H9 (cell line): ENCODE data around the gene ALDH1A3. TPM values are rescaled to one million over a fixed set of nuclear protein-coding genes. Genes with fewer than 3 reads are reported as not detected.

Experiments used
- DNase-seq: peaks from one replicate; pipeline ENCODE4 v3.0.0-alpha.2; 2017
- H2AFZ ChIP-seq: one replicate; pipeline ENCODE4 v1.6.1; 2013; ENCODE audit warnings: mild to moderate bottlenecking, low read length, control low read depth, moderate library complexity
- H2AK5ac ChIP-seq: 2 replicates; pipeline ENCODE4 v1.6.1; 2013; ENCODE audit warnings: low read length, control low read depth, mixed read lengths; ENCODE audit not compliant: insufficient read length
- H2BK120ac ChIP-seq: one replicate; pipeline ENCODE4 v1.6.1; 2013; ENCODE audit warnings: low read depth, mild to moderate bottlenecking, low read length, control low read depth, inconsistent platforms; ENCODE audit not compliant: poor library complexity, severe bottlenecking
- H2BK12ac ChIP-seq: 2 replicates; pipeline ENCODE4 v1.6.1; 2013; ENCODE audit warnings: low read length, control low read depth, mixed read lengths, low read depth; ENCODE audit not compliant: insufficient read length
- H2BK15ac ChIP-seq: 2 replicates; pipeline ENCODE4 v1.6.1; 2013; ENCODE audit warnings: low read depth, low read length, control low read depth
- H2BK20ac ChIP-seq: one replicate; pipeline ENCODE4 v1.6.1; 2013; ENCODE audit warnings: low read depth, mild to moderate bottlenecking, low read length, control low read depth, inconsistent platforms; ENCODE audit not compliant: poor library complexity, severe bottlenecking
- H2BK5ac ChIP-seq: 2 replicates; pipeline ENCODE4 v1.6.1; 2013; ENCODE audit warnings: low read length, control low read depth, mixed read lengths; ENCODE audit not compliant: insufficient read length
- H3K14ac ChIP-seq: 2 replicates; pipeline ENCODE4 v1.6.1; 2013; ENCODE audit warnings: low read length, control low read depth; ENCODE audit not compliant: insufficient read depth
- H3K18ac ChIP-seq: 2 replicates; pipeline ENCODE4 v1.6.1; 2013; ENCODE audit warnings: low read depth, mild to moderate bottlenecking, mixed read lengths, low read length, control low read depth; ENCODE audit not compliant: insufficient read length
- H3K23ac ChIP-seq: 2 replicates; pipeline ENCODE4 v1.6.1; 2013; ENCODE audit warnings: low read length, control low read depth, mixed read lengths, low read depth; ENCODE audit not compliant: insufficient read length
- H3K23me2 ChIP-seq: 2 replicates; pipeline ENCODE4 v1.6.1; 2013; ENCODE audit warnings: low read depth, mild to moderate bottlenecking, mixed read lengths, low read length, control low read depth; ENCODE audit not compliant: insufficient read length, poor library complexity, severe bottlenecking
- H3K27ac ChIP-seq: 2 replicates; pipeline ENCODE4 v1.5.1; 2013; ENCODE audit warnings: low read length, control low read depth, mixed read lengths, low read depth; ENCODE audit not compliant: insufficient read length
- H3K27me3 ChIP-seq: 2 replicates; pipeline ENCODE4 v1.6.1; 2013; ENCODE audit warnings: low read length, control low read depth, inconsistent platforms; ENCODE audit not compliant: insufficient read depth
- H3K4ac ChIP-seq: 2 replicates; pipeline ENCODE4 v1.6.1; 2013; ENCODE audit warnings: low read depth, mild to moderate bottlenecking, control low read depth, inconsistent platforms, low read length, moderate library complexity
- H3K4me1 ChIP-seq: 2 replicates; pipeline ENCODE4 v1.6.1; 2013; ENCODE audit warnings: low read length, control low read depth, inconsistent platforms; ENCODE audit not compliant: insufficient read depth
- H3K4me2 ChIP-seq: 2 replicates; pipeline ENCODE4 v1.6.1; 2013; ENCODE audit warnings: low read length, control low read depth, mixed read lengths; ENCODE audit not compliant: insufficient read length, insufficient read depth
- H3K56ac ChIP-seq: 2 replicates; pipeline ENCODE4 v1.6.1; 2013; ENCODE audit warnings: low read depth, mild to moderate bottlenecking, mixed read lengths, low read length, control low read depth; ENCODE audit not compliant: insufficient read length
- H3K79me1 ChIP-seq: 2 replicates; pipeline ENCODE4 v1.6.1; 2013; ENCODE audit warnings: low read depth, mild to moderate bottlenecking, moderate library complexity, low read length, control low read depth, inconsistent platforms; ENCODE audit not compliant: insufficient read depth, poor library complexity, severe bottlenecking
- H3K79me2 ChIP-seq: 2 replicates; pipeline ENCODE4 v1.6.1; 2013; ENCODE audit warnings: low read length, control low read depth, inconsistent platforms; ENCODE audit not compliant: insufficient read depth
- H3K9ac ChIP-seq: 2 replicates; pipeline ENCODE4 v1.6.1; 2013; ENCODE audit warnings: low read length, control low read depth, mixed read lengths; ENCODE audit not compliant: insufficient read length; ENCODE audit errors: extremely low read depth
- H3K9me3 ChIP-seq: one replicate; pipeline ENCODE4 v1.6.1; 2013; ENCODE audit warnings: low read depth, low read length, inconsistent platforms; ENCODE audit not compliant: control insufficient read depth
- H3T11ph ChIP-seq: one replicate; pipeline ENCODE4 v1.6.1; 2013; ENCODE audit warnings: mild to moderate bottlenecking, low read length, control low read depth, inconsistent platforms
- H4K20me1 ChIP-seq: one replicate; pipeline ENCODE4 v1.6.1; 2013; ENCODE audit not compliant: control insufficient read depth, insufficient read length, insufficient read depth
- H4K5ac ChIP-seq: 2 replicates; pipeline ENCODE4 v1.6.1; 2013; ENCODE audit warnings: low read depth, mild to moderate bottlenecking, mixed read lengths, low read length, control low read depth; ENCODE audit not compliant: insufficient read length
- H4K8ac ChIP-seq: replicated peaks from 2 replicates; pipeline ENCODE4 v1.6.1; 2013; ENCODE audit warnings: low read length, control low read depth, mixed read lengths, low read depth; ENCODE audit not compliant: insufficient read length
- H4K91ac ChIP-seq: 2 replicates; pipeline ENCODE4 v1.6.1; 2013; ENCODE audit warnings: low read depth, mild to moderate bottlenecking, moderate library complexity, mixed read lengths, low read length, control low read depth; ENCODE audit not compliant: insufficient read length
- H3K27ac Mint-ChIP-seq, 3 experiments: 2 replicates in 2 of 3; 3 replicates in 1 of 3; pipeline ENCODE4 v1.8.0; 2020 to 2021; ENCODE audit warnings: mixed read lengths in 3 of 3, mild to moderate bottlenecking in 1 of 3, moderate library complexity in 1 of 3
- H3K27me3 Mint-ChIP-seq: 2 replicates; pipeline ENCODE4 v1.8.0; 2021; ENCODE audit warnings: low read depth, mild to moderate bottlenecking, moderate library complexity, mixed read lengths
- H3K36me3 Mint-ChIP-seq, 3 experiments: 2 replicates in 2 of 3; 3 replicates in 1 of 3; pipeline ENCODE4 v1.8.0; 2020 to 2021; ENCODE audit warnings: low read depth in 3 of 3, mixed read lengths in 3 of 3; ENCODE audit not compliant: insufficient read depth in 1 of 3
- H3K4me1 Mint-ChIP-seq, 2 experiments: 2 replicates each; pipeline ENCODE4 v1.8.0; 2020; ENCODE audit warnings: mixed read lengths in 2 of 2
- H3K4me3 Mint-ChIP-seq, 2 experiments: 2 replicates in 1 of 2; 3 replicates in 1 of 2; pipeline ENCODE4 v1.8.0; 2020 to 2021; ENCODE audit warnings: mild to moderate bottlenecking in 2 of 2, mixed read lengths in 2 of 2, moderate library complexity in 1 of 2
- H3K9me3 Mint-ChIP-seq, 2 experiments: 2 replicates in 1 of 2; 3 replicates in 1 of 2; pipeline ENCODE4 v1.8.0; 2020; ENCODE audit warnings: mild to moderate bottlenecking in 2 of 2, mixed read lengths in 2 of 2, moderate library complexity in 1 of 2
- CTCF ChIP-seq: fragments of 200-600 bp; sonication (generic); conservative IDR thresholded peaks from 3 replicates; pipeline ENCODE4 v1.8.0; 2021; ENCODE audit warnings: antibody characterized with exemption, mild to moderate bottlenecking
- WGBS: extraction: QIAGEN DNeasy Blood & Tissue Kit; methylation state at CpG from one replicate; pipeline ENCODE4 v1.1.7; 2013; ENCODE audit warnings: missing lambda C conversion rate, low lambda C conversion rate, mixed read lengths; ENCODE audit not compliant: insufficient read length; ENCODE audit errors: extremely low coverage; 5-methylcytosine and 5-hydroxymethylcytosine counted together
- total RNA-seq: library from RNA; stranded (reverse); gene quantifications from 2 replicates; pipeline ENCODE4 v1.2.1, GENCODE V29; 2021

Gene ALDH1A3
- total RNA-seq, 1 experiment from 2014 or later, result 9.2 TPM

DNA sequence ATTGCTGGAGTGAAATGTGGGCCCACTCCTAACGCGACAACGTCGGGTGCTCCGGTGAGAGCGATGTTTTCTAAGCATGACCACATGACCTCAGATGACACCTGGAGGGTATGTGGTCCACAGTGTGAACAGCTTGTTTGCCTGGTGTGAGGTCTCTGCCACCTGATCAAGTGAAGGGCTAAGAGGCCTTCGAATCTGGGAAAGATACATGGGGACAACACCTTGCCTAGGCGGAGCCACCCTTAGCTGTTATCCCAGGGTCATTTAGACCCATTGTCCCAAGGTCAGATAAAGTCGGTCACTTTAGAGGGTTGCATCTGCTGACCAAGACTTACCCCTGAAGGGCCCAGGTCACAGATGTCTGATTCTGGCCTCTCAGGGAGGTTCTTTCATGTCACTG, 34.9 kb upstream of the ALDH1A3 start:
- no peak overlapping the region for H2BK120ac ChIP-seq
- no peak overlapping the region for H3K56ac ChIP-seq
- no peak overlapping the region for H3K27ac ChIP-seq
- no CpG with 5 or more reads among the region's 9 CpGs for WGBS
- H3K79me1 ChIP-seq, result no peaks in the 10 kb centered on the region
- no peaks in the 10 kb centered on the region for H3K4me1 ChIP-seq
- no peaks in the 10 kb centered on the region for H3K36me3 Mint-ChIP-seq
- H3K27me3 ChIP-seq, result no peaks in the 10 kb centered on the region
- H3K4ac ChIP-seq, result no peak overlapping the region
- no peaks in the 10 kb centered on the region for H3K9me3 Mint-ChIP-seq
- H4K8ac ChIP-seq, result no peak overlapping the region
- no peak for DNase-seq
- no peaks in the 10 kb centered on the region for H4K20me1 ChIP-seq
- no peak overlapping the region for H3T11ph ChIP-seq
- no peak overlapping the region for H2BK20ac ChIP-seq
- H3K79me2 ChIP-seq, result no peaks in the 10 kb centered on the region
- no peak overlapping the region for H2BK15ac ChIP-seq
- no peaks in the 10 kb centered on the region for H3K23me2 ChIP-seq
- no peak overlapping the region for H2AFZ ChIP-seq
- no peaks in the 10 kb centered on the region for H3K9me3 ChIP-seq
- no peak overlapping the region for H3K4me2 ChIP-seq
- TF ChIP-seq CTCF, result no peak
- no peak overlapping the region for H3K9ac ChIP-seq
- no peak overlapping the region for H4K91ac ChIP-seq
- no peak overlapping the region for H2BK5ac ChIP-seq
- peaks cover 12% of the 10 kb centered on the region for H3K27me3 Mint-ChIP-seq
- no peak overlapping the region for H2AK5ac ChIP-seq
- H3K23ac ChIP-seq, result no peak overlapping the region
- H3K4me1 Mint-ChIP-seq, result no peaks in the 10 kb centered on the region
- H3K14ac ChIP-seq, result no peak overlapping the region
- H3K4me3 Mint-ChIP-seq, result no peak overlapping the region
- H2BK12ac ChIP-seq, result no peak overlapping the region
- H3K18ac ChIP-seq, result no peak overlapping the region
- H4K5ac ChIP-seq, result no peak overlapping the region
- H3K27ac Mint-ChIP-seq, result 0 out of 7 replicates have a peak overlapping the region, but pooled peaks of 1 of the 3 experiments have one; percentile 9
